RWPE1 (cell line): ENCODE measurements around the gene PNPLA2.
A peak's percentile ranks its signal among the peaks of the same experiment; 100 is the strongest.

Experiments used
- CTCF ChIA-PET: fragments of 350-600 bp; sonication (Branson Sonifier 250); formaldehyde crosslinking; extraction: SDS; loops from one replicate; lab custom pipeline; 2021; lab: Yijun Ruan, JAX
- POLR2A ChIA-PET: fragments of 400-600 bp; formaldehyde crosslinking; extraction: SDS; loops from one replicate; lab custom pipeline; 2020; ENCODE audit warnings: antibody characterized with exemption; ENCODE audit not compliant: low non-redundant PET; lab: Yijun Ruan, JAX
- DNase-seq: peaks from one replicate; pipeline ENCODE4 v3.0.0; 2012; ENCODE audit warnings: low spot score
- H3K27ac ChIP-seq: fragments of 450-650 bp; 2 replicates; pipeline ENCODE4 v1.5.1; 2017
- CTCF ChIP-seq: fragments of 450-650 bp; conservative IDR thresholded peaks from 2 replicates; pipeline ENCODE4 v1.5.1; 2017; ENCODE audit warnings: low read depth, mild to moderate bottlenecking

Gene PNPLA2

GRCh38 chr11:809287-810039 lies 9.3 kb upstream of the PNPLA2 start, which contains the start of gene RPLP2:
Gene RPLP2, plus strand, starts transcription at chr11:809967. Its CDS starts 268 bp downstream, at chr11:810235.
- ChIA-PET POLR2A (interaction anchor here (0.8 to 1.4 kb wide), 2 partner anchors 10 to 112 kb away, joined by 4 to 7 read pairs; partner anchors contain the start of gene PNPLA2), CTCF (no interaction called here)
- peak; percentile 93 for DNase-seq
- peak within 1 kb of the TSS; percentile 97 for H3K27ac ChIP-seq
- no peak for TF ChIP-seq CTCF

DNA sequence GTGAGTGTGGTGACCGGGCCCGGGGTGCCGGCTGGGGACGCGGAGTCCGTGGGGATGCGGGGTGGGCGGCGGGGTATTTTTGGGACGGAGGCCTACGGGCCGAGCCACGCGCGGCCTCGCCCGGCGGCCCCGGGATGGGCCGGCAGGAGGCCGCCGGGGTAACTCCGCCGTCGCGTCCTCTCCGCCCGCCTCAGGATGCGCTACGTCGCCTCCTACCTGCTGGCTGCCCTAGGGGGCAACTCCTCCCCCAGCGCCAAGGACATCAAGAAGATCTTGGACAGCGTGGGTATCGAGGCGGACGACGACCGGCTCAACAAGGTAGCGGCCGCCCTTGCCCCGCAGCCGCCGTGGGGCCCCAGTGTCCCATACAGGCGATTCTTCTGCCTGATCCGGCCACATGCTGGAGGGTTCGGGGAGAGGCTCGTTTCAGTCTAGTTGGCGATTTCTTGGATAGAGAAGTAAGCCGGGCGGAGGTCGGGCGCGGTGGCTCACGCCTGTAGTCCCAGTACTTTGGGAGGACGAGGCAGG lies 8.6 kb upstream of the PNPLA2 start:
- peak overlapping the region; percentile 97 for H3K27ac ChIP-seq
- POLR2A ChIA-PET, result interaction anchor here (0.8 to 1.4 kb wide), 2 partner anchors 9 to 113 kb away, joined by 4 to 7 read pairs; partner anchors contain the start of gene PNPLA2
- CTCF ChIA-PET, result no interaction called here
- TF ChIP-seq CTCF, result no peak
- no peak for DNase-seq

GRCh38 chr11:811446-812245 lies 7.1 kb upstream of the PNPLA2 start:
- CTCF ChIA-PET, result interaction anchor here (0.6 kb wide), 1 partner anchor 48 kb away, joined by 7 read pairs; no protein-coding TSS in a partner anchor
- POLR2A ChIA-PET, result interaction anchor here (0.6 to 1.1 kb wide), 3 partner anchors 11 to 29 kb away, joined by 3 to 8 read pairs (median 4); no protein-coding TSS in a partner anchor
- no peak for TF ChIP-seq CTCF
- peak overlapping the region; percentile 97 for H3K27ac ChIP-seq
- DNase-seq, result no peak

- CTCF ChIA-PET, result no interaction called here
Observed at GRCh38 chr11:812390-812789, 6.3 kb upstream of the PNPLA2 start.

GRCh38 chr11:813072-813455 lies 5.7 kb upstream of the PNPLA2 start:
- no peak for TF ChIP-seq CTCF
- H3K27ac ChIP-seq, result peak overlapping the region; percentile 97
- ChIA-PET CTCF (no interaction called here), POLR2A (interaction anchor here (0.7 to 1.1 kb wide), 2 partner anchors 16 to 22 kb away, joined by 3 to 4 read pairs; no protein-coding TSS in a partner anchor)
- DNase-seq, result no peak

More at GRCh38 chr11:812390-812789, 6.3 kb upstream of the PNPLA2 start:
- POLR2A ChIA-PET, result interaction anchor here (0.7 to 1.1 kb wide), 2 partner anchors 17 to 22 kb away, joined by 3 to 4 read pairs; no protein-coding TSS in a partner anchor
- no peak for TF ChIP-seq CTCF
- H3K27ac ChIP-seq, result peak overlapping the region; percentile 97
- DNase-seq, result no peak
